Mesenchymal stem cell (in vitro differentiated cells and primary cell): ENCODE results near the gene DPF3.

Experiments
- DNase-seq: peaks from one replicate; pipeline ENCODE4 v3.0.0-alpha.2; 2013
- H2AFZ ChIP-seq: one replicate; pipeline ENCODE4 v1.6.1; 2013; ENCODE audit warnings: low read depth, mild to moderate bottlenecking, control low read depth, inconsistent platforms, low read length, moderate library complexity
- H2AK5ac ChIP-seq: 2 replicates; pipeline ENCODE4 v1.6.1; 2013; ENCODE audit warnings: low read length, moderate library complexity, mild to moderate bottlenecking, inconsistent platforms; ENCODE audit not compliant: severe bottlenecking
- H2BK120ac ChIP-seq: one replicate; pipeline ENCODE4 v1.6.1; 2013; ENCODE audit warnings: low read depth, mild to moderate bottlenecking, inconsistent platforms, low read length, moderate library complexity
- H2BK12ac ChIP-seq, 2 experiments: one replicate each; pipeline ENCODE4 v1.6.1; 2013; ENCODE audit warnings: inconsistent platforms in 2 of 2, low read length in 2 of 2, mild to moderate bottlenecking in 2 of 2, moderate library complexity in 2 of 2, control low read depth in 1 of 2
- H2BK15ac ChIP-seq: one replicate; pipeline ENCODE4 v1.6.1; 2013; ENCODE audit warnings: mild to moderate bottlenecking, low read depth, inconsistent platforms; ENCODE audit not compliant: poor library complexity, severe bottlenecking
- H2BK5ac ChIP-seq: 2 replicates; pipeline ENCODE4 v1.6.1; 2013; ENCODE audit warnings: low read depth, mild to moderate bottlenecking, low read length, control low read depth, inconsistent platforms; ENCODE audit not compliant: poor library complexity, severe bottlenecking
- H3K14ac ChIP-seq, 2 experiments: one replicate each; pipeline ENCODE4 v1.6.1; 2013; ENCODE audit warnings: inconsistent platforms in 2 of 2, low read length in 2 of 2, control low read depth in 1 of 2, mild to moderate bottlenecking in 1 of 2, moderate library complexity in 1 of 2
- H3K18ac ChIP-seq, 2 experiments: one replicate each; pipeline ENCODE4 v1.6.1; 2013; ENCODE audit warnings: inconsistent platforms in 2 of 2, low read length in 2 of 2, control low read depth in 1 of 2, low read depth in 1 of 2, mild to moderate bottlenecking in 1 of 2
- H3K23ac ChIP-seq, 2 experiments: one replicate each; pipeline ENCODE4 v1.6.1; 2013; ENCODE audit warnings: inconsistent platforms in 2 of 2, low read length in 2 of 2, mild to moderate bottlenecking in 2 of 2, moderate library complexity in 2 of 2, control low read depth in 1 of 2
- H3K27ac ChIP-seq: 2 replicates; pipeline ENCODE4 v1.5.1; 2013; ENCODE audit warnings: mild to moderate bottlenecking, moderate library complexity, low read length, control low read depth, inconsistent platforms; ENCODE audit not compliant: poor library complexity, severe bottlenecking
- H3K27me3 ChIP-seq, 2 experiments: 2 replicates each; pipeline versions ENCODE4 v1.6.1 to v1.7.0; 2013; ENCODE audit warnings: low read length in 2 of 2, mild to moderate bottlenecking in 2 of 2, moderate library complexity in 2 of 2, control low read depth in 1 of 2, inconsistent platforms in 1 of 2; ENCODE audit not compliant: control insufficient read depth in 1 of 2, insufficient read depth in 1 of 2
- H3K36me3 ChIP-seq, 2 experiments: 2 replicates each; pipeline versions ENCODE4 v1.6.1 to v1.7.0; 2013; ENCODE audit warnings: low read length in 2 of 2, control low read depth in 1 of 2, inconsistent platforms in 1 of 2, low read depth in 1 of 2, mild to moderate bottlenecking in 1 of 2; ENCODE audit not compliant: insufficient read depth in 2 of 2, control insufficient read depth in 1 of 2
- H3K4ac ChIP-seq, 2 experiments: one replicate each; pipeline ENCODE4 v1.6.1; 2013; ENCODE audit warnings: inconsistent platforms in 2 of 2, low read length in 2 of 2, mild to moderate bottlenecking in 2 of 2, moderate library complexity in 2 of 2, control low read depth in 1 of 2, low read depth in 1 of 2
- H3K4me1 ChIP-seq: 2 replicates; pipeline ENCODE4 v1.6.1; 2013; ENCODE audit warnings: low read depth, low read length, control low read depth; ENCODE audit not compliant: control insufficient read depth, insufficient read depth
- H3K4me2 ChIP-seq: 2 replicates; pipeline ENCODE4 v1.6.1; 2013; ENCODE audit warnings: low read length, mild to moderate bottlenecking, inconsistent platforms; ENCODE audit not compliant: poor library complexity, severe bottlenecking
- H3K4me3 ChIP-seq, 2 experiments: 2 replicates each; pipeline versions ENCODE4 v1.5.1 to v1.7.0; 2013; ENCODE audit warnings: low read length in 2 of 2, mild to moderate bottlenecking in 2 of 2, control low read depth in 1 of 2, low read depth in 1 of 2; ENCODE audit not compliant: insufficient read depth in 1 of 2
- H3K79me1 ChIP-seq: replicated peaks from 2 replicates; pipeline ENCODE4 v1.6.1; 2013; ENCODE audit warnings: mild to moderate bottlenecking, control low read depth, low read length, inconsistent platforms; ENCODE audit not compliant: poor library complexity, severe bottlenecking
- H3K9ac ChIP-seq: 2 replicates; pipeline ENCODE4 v1.7.0; 2013; ENCODE audit warnings: mild to moderate bottlenecking, low read length, moderate library complexity
- H3K9me3 ChIP-seq: 2 replicates; pipeline ENCODE4 v1.7.0; 2013; ENCODE audit warnings: mild to moderate bottlenecking, low read length; ENCODE audit not compliant: control insufficient read depth
- H4K8ac ChIP-seq: one replicate; pipeline ENCODE4 v1.6.1; 2013; ENCODE audit warnings: inconsistent platforms, mild to moderate bottlenecking, low read length, moderate library complexity
- H4K91ac ChIP-seq: one replicate; pipeline ENCODE4 v1.6.1; 2013; ENCODE audit warnings: mild to moderate bottlenecking, low read length, inconsistent platforms
- WGBS: methylation state at CpG from one replicate; pipeline ENCODE4 v1.1.7; 2013; ENCODE audit warnings: mixed read lengths; 5-methylcytosine and 5-hydroxymethylcytosine counted together

The DPF3 gene

DNA sequence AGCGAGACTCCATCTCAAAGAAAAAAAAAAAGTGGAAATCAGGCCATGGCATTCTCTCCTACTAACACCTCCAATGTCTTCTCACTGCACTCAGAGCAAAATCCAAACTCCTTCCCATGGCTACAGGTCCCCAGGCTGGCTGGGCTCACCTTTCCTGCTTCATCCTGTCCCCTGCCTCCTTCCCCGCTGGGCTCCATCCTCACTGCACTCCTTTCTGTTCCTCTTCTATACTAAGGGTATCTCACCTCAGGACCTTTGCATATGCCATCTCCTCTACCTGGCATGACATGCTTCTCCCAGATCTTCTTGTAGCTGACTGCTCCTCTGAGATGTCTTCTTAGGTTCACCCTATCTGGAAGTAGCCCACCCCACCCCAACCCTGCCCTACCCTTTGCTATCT, 111.1 kb downstream of the DPF3 start:
- H3K79me1 ChIP-seq, result peaks cover 39% of the 10 kb centered on the region
- H3K4me3 ChIP-seq, result no peak overlapping the region
- H2BK15ac ChIP-seq, result no peak overlapping the region
- H4K91ac ChIP-seq, result peak overlapping the region; percentile 49
- H3K36me3 ChIP-seq, result peaks cover 0 to 20% of the 10 kb centered on the region in 2 experiments
- peak overlapping the region in 1 of 2 experiments; percentile 38 for H3K18ac ChIP-seq
- no peak overlapping the region for H3K14ac ChIP-seq
- H2BK12ac ChIP-seq, result no peak overlapping the region
- 100% methylated on average over 2 of the region's 2 CpGs for WGBS
- no peak overlapping the region for H3K27ac ChIP-seq
- H3K4me1 ChIP-seq, result peaks cover 17% of the 10 kb centered on the region
- H3K23ac ChIP-seq, result no peak overlapping the region
- DNase-seq, result no peak
- H2AFZ ChIP-seq, result no peak overlapping the region
- no peak overlapping the region for H4K8ac ChIP-seq
- no peak overlapping the region for H3K4me2 ChIP-seq
- no peak overlapping the region for H3K4ac ChIP-seq
- peak overlapping the region; percentile 41 for H2AK5ac ChIP-seq
- H3K9ac ChIP-seq, result no peak overlapping the region
- no peak overlapping the region for H2BK5ac ChIP-seq
- H3K27me3 ChIP-seq, result no peaks in the 10 kb centered on the region
- no peak overlapping the region for H2BK120ac ChIP-seq
- H3K9me3 ChIP-seq, result no peaks in the 10 kb centered on the region

DNA sequence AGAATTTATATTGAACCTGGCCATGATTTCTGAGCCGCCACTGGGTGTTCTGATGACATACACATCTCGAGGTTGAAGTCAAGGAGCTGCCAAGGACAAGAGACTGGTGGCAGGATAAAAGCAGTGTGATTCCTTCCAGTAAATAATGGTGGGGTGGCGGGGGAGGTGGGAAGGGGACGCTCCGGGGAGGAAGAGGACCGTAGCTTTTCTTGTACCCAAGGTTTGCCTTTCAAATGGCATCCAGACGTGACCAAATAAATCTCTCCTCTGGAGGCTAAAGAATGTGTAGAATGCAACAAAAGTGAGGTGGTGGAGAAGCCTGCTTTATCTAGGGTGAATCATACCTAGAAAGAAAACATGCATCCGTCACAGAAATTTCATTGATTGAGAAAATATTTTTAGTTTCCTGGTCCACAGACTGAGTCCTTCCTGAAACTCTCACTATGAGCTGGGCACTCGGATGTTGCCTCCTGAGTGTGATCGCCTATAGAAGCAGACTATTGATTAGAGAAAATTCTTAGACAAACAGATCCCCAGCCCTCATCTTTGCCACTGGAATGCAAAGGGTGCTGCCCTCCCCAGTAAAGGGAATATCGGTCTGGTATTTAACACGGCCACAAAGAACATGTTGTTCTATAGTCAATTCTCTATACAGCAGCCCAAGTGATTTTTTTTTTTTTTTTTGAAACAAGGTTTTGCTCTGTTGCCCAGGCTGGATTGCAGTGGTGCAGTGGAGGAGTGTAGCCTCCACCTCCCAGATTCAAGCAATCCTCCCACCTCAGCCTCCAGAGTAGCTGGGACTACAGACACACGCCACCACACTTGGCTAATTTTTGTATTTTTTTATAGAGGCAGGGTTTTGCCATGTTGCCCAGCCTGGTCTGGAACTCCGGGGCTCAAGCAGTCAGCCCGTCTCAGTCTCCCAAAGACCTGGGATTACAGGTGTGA, 112.1 kb downstream of the DPF3 start:
- Histone ChIP-seq H2BK12ac (no peak overlapping the region), H4K8ac (no peak overlapping the region), H2AFZ (no peak overlapping the region), H3K14ac (no peak overlapping the region), H3K23ac (no peak overlapping the region), H3K18ac (no peak overlapping the region), H2AK5ac (peak overlapping the region; percentile 89), H4K91ac (no peak overlapping the region), H3K4me1 (peaks cover 17% of the 10 kb centered on the region), H3K79me1 (peaks cover 33% of the 10 kb centered on the region), H3K9me3 (no peaks in the 10 kb centered on the region), H3K4ac (no peak overlapping the region), H3K27me3 (no peaks in the 10 kb centered on the region), H3K27ac (peak overlapping the region; percentile 91), H2BK15ac (no peak overlapping the region), H2BK120ac (peak overlapping the region; percentile 23), H3K36me3 (peaks cover 0 to 17% of the 10 kb centered on the region in 2 experiments), H3K4me3 (no peak overlapping the region), H3K9ac (no peak overlapping the region), H2BK5ac (peak overlapping the region; percentile 81), H3K4me2 (peak overlapping the region; percentile 17)
- DNase-seq, result peak; percentile 38
- WGBS, result 50% methylated on average over 11 of the region's 15 CpGs

DNA sequence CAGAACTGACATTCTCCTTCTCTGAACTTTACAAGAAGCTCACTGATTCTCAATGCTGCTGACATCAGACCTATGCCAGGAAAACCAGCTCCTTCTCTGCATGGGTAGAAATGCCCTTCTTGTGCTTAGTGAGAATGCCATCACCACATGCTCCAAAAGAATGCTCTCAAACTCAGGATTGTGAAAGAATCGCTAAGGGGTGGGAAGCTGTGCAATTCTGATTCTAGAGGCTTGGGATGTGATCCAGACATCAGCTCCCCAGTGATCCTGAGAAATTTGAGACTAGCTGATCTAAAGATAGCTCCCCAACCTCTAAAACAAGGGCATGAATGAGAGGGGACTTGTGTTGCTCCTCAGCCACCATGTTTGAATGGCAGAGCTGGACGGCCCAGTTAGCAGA, 113.2 kb downstream of the DPF3 start:
- Histone ChIP-seq H2BK5ac (no peak overlapping the region), H2BK15ac (no peak overlapping the region), H3K27ac (peak overlapping the region; percentile 75), H3K4me2 (no peak overlapping the region), H3K9me3 (no peaks in the 10 kb centered on the region), H3K4ac (no peak overlapping the region), H3K23ac (no peak overlapping the region), H3K36me3 (peaks cover 0 to 17% of the 10 kb centered on the region in 2 experiments), H2AK5ac (peak overlapping the region; percentile 89), H3K9ac (no peak overlapping the region), H2AFZ (no peak overlapping the region), H2BK12ac (peak overlapping the region in 1 of 2 experiments; percentile 21), H3K27me3 (no peaks in the 10 kb centered on the region), H3K14ac (no peak overlapping the region), H3K18ac (no peak overlapping the region), H2BK120ac (no peak overlapping the region), H3K79me1 (peaks cover 37% of the 10 kb centered on the region), H3K4me1 (peaks cover 19% of the 10 kb centered on the region), H3K4me3 (peak overlapping the region in 1 of 2 experiments; percentile 42), H4K91ac (no peak overlapping the region), H4K8ac (no peak overlapping the region)
- 94% methylated on average over 1 of the region's 2 CpGs for WGBS
- DNase-seq, result peak; percentile 45

DNA sequence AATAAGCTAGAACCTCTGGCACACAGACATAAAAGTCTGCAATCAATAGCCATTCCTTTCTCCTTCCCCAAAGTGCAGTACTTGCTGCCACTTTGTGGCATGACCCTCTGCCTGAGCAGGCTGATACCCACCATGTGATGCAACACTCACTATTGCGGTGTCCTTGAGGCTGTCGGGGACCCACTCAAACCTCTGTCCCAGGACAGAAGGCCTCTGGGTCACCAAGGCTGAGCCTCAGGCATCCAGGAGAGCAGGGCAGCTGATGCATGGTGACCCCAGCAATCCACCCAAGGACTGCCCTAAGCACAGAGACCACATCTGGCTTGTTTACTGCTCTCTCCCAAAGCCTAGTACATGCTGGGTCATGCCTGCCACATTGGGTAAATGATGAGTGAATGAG, 114.2 kb downstream of the DPF3 start:
- Histone ChIP-seq H3K18ac (no peak overlapping the region), H4K8ac (no peak overlapping the region), H3K4me3 (no peak overlapping the region), H3K4me2 (no peak overlapping the region), H2AK5ac (peak overlapping the region; percentile 3), H3K79me1 (peaks cover 35% of the 10 kb centered on the region), H3K9me3 (no peaks in the 10 kb centered on the region), H2BK12ac (no peak overlapping the region), H2BK5ac (no peak overlapping the region), H2BK120ac (no peak overlapping the region), H3K4me1 (peaks cover 19% of the 10 kb centered on the region), H3K27me3 (no peaks in the 10 kb centered on the region), H2AFZ (no peak overlapping the region), H4K91ac (no peak overlapping the region), H3K36me3 (peaks cover 0 to 17% of the 10 kb centered on the region in 2 experiments), H3K14ac (no peak overlapping the region), H3K23ac (no peak overlapping the region), H3K27ac (no peak overlapping the region), H3K9ac (no peak overlapping the region), H3K4ac (no peak overlapping the region), H2BK15ac (no peak overlapping the region)
- 98% methylated on average over 2 of the region's 2 CpGs for WGBS
- no peak for DNase-seq
